ENCODE results near the gene RPUSD3.
A peak's percentile ranks its signal among the peaks of the same experiment; 100 is the strongest.
"Not testable (repeated sequence)": the region's sequence is repeated elsewhere in the genome, so short reads cannot be mapped to it uniquely, and the experiment has no call there.

Gene RPUSD3

GRCh38 chr3:9843715-9844438 is at the start of gene RPUSD3:
Gene RPUSD3, minus strand, starts transcription at chr3:9844008. Its CDS starts 18 bp downstream, at chr3:9843990.
- peak; percentile 100 for DNase-seq (ENCODE audit: low spot score)

- DNase-seq (ENCODE audit: low spot score) = no peak
Measured at GRCh38 chr3:9891072-9891622, 47.3 kb upstream of the RPUSD3 start.

DNA sequence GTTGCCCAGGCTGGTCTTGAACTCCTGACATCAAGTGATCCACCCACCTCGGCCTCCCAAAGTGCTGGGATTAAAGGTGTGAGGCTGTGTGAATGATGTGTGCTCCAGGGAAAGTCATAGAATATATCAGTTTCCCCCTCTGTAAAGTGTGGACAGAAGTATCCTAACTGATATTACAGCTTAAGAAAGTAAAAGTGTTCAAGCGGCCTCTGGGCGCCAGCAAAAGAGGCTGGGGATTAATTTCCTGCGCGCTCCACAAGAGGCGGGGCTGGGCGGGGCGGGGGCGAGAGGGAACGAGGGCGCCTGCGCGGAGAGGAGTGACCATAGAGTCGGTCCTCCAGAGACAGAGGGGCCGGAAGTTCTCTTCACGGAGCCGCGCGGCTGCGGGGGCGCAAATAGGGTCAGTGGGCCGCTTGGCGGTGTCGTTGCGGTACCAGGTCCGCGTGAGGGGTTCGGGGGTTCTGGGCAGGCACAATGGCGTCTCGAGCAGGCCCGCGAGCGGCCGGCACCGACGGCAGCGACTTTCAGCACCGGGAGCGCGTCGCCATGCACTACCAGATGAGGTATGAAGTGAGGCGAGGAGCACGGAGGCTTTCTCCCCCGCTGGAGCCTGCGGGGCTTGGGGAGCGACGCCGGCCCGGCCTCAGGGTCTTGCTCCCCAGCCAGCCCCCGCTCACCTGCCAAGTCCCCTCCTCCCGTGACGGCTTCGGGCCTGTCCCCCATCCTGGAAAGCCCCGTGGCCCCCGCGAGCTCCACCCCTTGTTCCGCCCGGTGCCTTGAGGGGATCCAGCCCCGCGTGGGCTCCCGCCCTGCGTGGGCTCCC is 46.7 kb upstream of the RPUSD3 start, which contains the start of gene JAGN1:
JAGN1 (plus strand) TSS at position 362 of the 823 bp plus-strand sequence; CDS start at position 475, 113 bp downstream.
- peak; percentile 97 for DNase-seq (ENCODE audit: low spot score)

- DNase-seq (ENCODE audit: low spot score) = no peak
Measured at GRCh38 chr3:9889405-9889804, 45.6 kb upstream of the RPUSD3 start.

DNA sequence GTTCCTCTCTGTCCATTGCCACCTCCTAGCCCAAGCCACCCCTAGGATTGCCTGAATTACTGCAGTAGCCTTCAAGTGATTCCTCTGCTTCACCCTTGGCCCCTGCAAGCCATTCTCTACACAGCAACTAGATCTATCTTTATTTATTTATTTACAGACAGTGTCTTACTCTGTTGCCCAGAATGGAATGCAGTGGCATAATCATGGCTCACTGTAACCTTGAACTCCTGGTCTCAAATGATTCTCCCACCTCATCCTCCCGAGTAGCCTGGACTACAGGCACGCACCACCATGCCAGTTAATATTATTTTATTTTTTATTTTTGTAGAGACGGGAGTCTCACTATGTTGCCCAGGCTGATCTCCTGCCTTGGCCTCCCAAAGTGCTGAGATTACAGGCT is 44.7 kb upstream of the RPUSD3 start:
- no peak for DNase-seq (ENCODE audit: low spot score)

- DNase-seq (ENCODE audit: low spot score) = no peak
Measured at GRCh38 chr3:9887480-9887879, 43.7 kb upstream of the RPUSD3 start.

DNA sequence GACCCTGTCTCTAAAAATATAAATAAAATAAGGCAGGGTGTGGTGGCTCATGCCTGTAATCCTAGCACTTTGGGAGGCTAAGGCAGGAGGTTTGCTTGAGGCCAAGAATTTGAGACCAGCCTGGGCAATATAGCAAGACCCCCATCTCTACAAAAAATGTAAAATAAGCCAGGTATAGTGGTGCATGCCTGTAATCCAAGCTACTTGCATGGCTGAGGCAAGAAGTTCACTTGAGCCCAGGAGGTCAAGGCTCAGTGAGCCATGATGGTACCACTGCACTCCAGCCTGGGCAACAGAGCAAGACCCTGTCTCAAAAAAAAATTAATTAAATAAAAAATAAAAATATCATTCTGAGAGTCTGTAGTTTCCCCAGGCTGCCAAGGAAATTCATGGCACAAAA is 42.5 kb upstream of the RPUSD3 start:
- no peak for DNase-seq (ENCODE audit: low spot score)

- DNase-seq (ENCODE audit: low spot score) = peak; percentile 80
Measured at GRCh38 chr3:9884555-9885165, 40.9 kb upstream of the RPUSD3 start.

DNA sequence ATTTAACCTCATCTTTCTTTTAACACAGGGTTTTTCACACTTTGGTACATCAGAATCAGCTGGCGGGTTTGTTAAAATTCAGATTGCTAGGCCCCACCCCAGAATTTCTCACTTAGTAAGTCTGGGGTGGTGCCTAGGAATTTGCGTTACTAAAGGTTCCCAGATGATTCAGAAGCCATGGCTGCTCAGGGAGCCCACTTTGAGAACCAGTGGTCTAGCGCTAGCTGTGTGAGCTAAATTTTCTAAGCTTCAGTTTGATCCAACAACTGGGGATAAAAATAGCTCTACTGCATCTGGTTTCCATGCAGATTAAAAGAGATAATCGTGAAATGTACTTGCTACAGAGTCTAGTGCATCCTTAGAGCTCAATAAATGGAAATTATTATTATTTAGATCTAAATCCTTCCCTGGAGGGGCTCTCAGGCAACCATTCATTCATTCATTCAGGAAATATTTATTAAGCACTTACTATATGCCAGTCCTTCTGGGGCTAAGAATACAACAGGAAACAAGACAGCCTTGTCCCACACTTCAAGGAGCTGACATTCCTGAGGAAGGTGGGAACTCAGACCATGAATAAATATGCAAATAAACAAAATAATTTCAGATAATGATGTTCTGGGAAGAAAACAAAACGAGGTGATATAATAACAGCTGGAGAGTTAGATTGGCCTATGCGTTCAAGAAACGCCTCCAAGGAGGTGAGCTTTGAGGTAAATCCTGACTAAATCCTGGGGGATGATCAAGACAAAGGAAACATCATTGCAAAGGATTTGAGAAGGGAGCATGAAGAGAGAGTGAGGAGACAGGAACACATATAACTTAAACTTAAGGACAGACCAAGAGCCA is 40.1 kb upstream of the RPUSD3 start:
- DNase-seq (ENCODE audit: low spot score) = no peak

DNA sequence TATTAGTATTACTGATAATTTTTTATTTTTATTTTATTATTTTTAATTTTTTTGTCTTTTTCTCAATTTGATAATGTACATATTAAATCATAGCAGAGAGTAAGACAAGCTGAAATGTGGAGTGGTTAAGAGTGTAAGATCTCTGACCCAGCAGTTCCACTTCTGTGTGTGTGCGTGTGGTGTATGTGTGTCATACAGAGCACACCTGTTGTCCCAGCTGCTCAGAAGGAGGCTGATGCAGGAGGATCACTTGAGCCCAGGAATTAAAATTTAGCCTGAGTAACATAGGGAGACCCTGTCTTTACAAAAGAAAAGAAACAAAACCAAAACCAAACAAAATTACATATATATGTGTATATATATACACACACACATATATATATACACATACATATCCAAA is 37.6 kb upstream of the RPUSD3 start:
- DNase-seq (ENCODE audit: low spot score) = no peak

GRCh38 chr3:9879830-9880549 is 36.2 kb upstream of the RPUSD3 start, which contains the start of gene CIDEC:
Gene CIDEC, minus strand, starts transcription at chr3:9880253. Its CDS starts 1,767 bp downstream, at chr3:9878486.
- DNase-seq (ENCODE audit: low spot score) = no peak

DNA sequence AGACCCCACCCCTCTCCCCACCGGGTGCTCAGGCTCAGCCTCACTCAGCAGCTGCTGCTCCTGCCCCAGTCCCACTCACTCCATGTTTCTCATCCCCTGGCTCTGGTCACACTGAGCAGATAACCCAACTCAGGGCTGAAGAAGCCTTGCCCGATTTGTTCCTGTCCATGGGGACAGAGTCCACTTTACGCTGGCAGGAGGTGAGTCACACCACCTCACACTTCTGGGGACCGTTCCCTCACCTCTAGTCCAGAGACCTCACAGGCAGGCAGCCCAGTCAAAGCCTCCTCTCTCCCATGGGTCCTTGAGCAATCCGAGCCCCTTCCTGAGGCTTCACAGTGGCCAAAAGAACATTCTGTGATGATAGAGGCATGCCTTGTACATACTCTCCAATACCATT is 34.9 kb upstream of the RPUSD3 start:
- no peak for DNase-seq (ENCODE audit: low spot score)

DNA sequence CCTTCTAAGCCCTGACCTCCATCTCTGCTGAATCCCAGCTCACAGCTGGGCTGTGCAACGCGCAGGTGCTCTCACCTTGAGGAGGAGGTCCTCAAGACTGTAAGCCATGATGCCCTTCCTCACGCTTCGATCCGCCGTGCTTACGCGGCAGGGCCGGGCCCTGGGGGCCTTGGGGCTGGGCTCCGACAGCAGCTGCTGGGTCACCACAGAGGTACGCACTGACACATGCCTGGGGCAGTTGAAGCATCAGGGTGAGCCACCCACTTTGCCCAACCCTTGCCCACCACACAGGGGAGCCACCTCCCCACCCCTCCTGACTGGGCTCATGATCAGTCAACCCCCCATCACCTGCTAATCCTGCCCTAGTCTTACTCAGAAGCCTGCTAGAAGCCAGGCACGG is 33.2 kb upstream of the RPUSD3 start:
- no peak for DNase-seq (ENCODE audit: low spot score)

GRCh38 chr3:9876255-9876654 is 32.4 kb upstream of the RPUSD3 start:
- DNase-seq (ENCODE audit: low spot score) = not testable (repeated sequence)

DNA sequence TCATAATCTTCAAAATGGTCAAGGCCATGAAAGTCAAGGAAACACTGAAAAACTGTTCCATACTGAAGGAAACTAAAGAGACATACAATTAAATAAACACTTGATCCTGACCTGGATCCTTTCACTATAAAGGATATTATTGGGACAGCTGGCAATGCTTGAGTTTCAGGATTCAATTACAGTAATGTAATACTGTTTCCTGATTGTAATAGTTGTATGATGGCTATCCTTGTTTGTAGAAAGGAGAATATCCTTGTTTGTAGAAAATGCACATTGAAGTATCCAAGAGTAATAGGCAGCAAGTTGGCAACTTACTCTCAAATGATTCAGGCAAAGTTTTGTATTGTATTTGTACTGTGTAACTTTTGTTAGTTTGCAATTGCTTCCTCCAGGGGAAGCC is 31.6 kb upstream of the RPUSD3 start:
- DNase-seq (ENCODE audit: low spot score) = no peak

- not testable (repeated sequence) for DNase-seq (ENCODE audit: low spot score)
Measured at GRCh38 chr3:9872067-9872466, 28.3 kb upstream of the RPUSD3 start.

GRCh38 chr3:9870978-9871377 is 27.2 kb upstream of the RPUSD3 start:
- no peak for DNase-seq (ENCODE audit: low spot score)

- no peak for DNase-seq (ENCODE audit: low spot score)
Measured at GRCh38 chr3:9869955-9870354, 26.1 kb upstream of the RPUSD3 start.

DNA sequence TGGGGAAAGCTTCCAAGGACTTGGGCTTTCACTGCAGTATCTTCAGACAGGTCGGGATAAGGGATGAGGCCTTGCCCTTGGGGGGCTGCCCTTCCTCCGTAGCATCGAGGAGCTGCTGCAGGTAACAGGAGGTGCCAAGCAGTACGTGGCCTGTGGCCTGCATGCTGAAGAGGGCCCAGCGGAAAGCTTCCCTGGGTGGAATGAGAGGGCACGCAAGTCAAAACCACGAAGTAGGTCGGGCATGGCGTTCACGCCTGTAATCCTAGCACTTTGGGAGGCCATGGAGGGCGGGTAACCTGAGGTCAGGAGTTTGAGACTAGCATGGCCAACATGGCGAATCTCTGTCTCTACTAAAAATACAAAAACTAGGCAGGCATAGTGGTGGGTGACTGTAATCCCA is 23.3 kb upstream of the RPUSD3 start:
- DNase-seq (ENCODE audit: low spot score) = no peak

DNA sequence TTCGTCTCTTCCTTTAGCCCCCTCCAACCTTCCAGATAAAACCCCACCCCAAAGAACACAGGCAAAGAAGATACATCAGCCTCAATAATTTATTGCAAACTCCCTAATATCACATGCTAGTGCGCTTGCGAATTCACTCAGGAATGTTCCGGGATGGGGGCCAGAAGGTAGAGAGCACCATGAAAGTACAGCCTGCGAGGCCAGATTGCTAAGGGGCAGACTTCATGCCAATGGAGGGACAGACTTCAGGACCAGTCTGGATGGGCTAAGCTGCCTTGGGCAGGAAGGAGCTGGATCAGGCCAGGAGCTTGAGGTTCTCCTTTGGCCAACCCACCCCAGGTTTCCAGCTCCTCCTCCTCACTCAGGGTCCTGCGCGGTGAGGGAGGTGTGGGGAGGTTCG is 22.8 kb upstream of the RPUSD3 start:
- peak; percentile 44 for DNase-seq (ENCODE audit: low spot score)

GRCh38 chr3:9865125-9865637 is 21.4 kb upstream of the RPUSD3 start:
- not testable (repeated sequence) for DNase-seq (ENCODE audit: low spot score)

Data from GM03348 (cell line).